Measurements from ENCODE around the gene BMF. TPM values are rescaled to one million over a fixed set of nuclear protein-coding genes. Genes with fewer than 3 reads are reported as not detected.
A peak's percentile ranks its signal among the peaks of the same experiment; 100 is the strongest.
"Not testable (repeated sequence)": the region's sequence is repeated elsewhere in the genome, so short reads cannot be mapped to it uniquely, and the experiment has no call there.

BMF gene
- polyA plus RNA-seq, 3 donors = 5.6 to 59.6 (median 6.5) TPM

DNA sequence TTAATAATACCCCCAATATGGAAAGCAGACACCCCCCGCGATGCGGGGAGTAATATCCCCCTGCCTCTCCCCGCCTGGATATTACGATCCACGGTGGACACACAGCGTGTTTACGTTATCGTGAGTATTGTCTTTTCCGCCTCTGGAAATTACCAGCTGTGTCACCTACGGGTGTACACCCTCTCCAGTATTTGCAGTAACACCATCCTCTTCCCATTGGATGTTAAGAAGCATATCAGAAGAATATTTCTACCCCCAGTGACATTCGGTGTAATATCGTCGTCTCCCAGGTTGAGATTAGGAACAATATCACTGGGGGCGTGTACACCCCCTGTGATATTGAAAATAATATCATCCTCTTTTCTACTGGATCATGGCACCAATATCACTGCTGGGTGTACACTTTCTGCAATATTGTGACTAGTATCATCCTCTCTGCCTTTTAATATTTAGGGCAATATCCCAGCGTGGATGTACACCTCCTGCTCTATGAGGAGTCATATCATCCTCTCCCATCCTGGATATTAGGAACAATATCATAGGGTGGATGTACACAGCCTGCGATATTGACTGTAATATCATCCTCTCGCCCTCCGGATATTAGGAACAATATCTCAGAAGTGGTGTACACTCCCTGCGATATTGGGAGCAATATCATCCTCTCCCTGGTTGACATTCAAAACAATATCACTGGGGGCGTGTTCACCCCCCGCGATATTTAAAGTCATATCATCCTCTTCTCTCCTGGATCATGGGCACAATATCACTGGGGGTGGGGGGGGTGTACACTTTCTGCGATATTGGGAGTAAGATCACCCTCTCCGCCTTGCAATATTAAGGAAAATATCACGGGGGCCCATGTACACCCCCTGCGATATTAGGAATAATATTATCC is 20.3 kb upstream of the BMF start:
- Histone ChIP-seq H2AFZ (ENCODE audit: insufficient read depth, low read depth, low read length, poor library complexity, severe bottlenecking) (no peak overlapping the region), H3K4me3 (replicated peaks in 1 of 3; ENCODE audit: low read depth in 2 of 3, low read length in 3 of 3) (no peak overlapping the region), H3K4me2 (replicated peaks; ENCODE audit: extremely low read depth, low read length, poor library complexity, severe bottlenecking) (no peak overlapping the region), H4K20me1 (ENCODE audit: insufficient read depth, low read length) (no peaks in the 10 kb centered on the region), H3K9ac (ENCODE audit: insufficient read depth, low read length, poor library complexity, severe bottlenecking) (no peak overlapping the region), H3K79me2 (ENCODE audit: insufficient read depth, low read length) (no peaks in the 10 kb centered on the region), H3K9me3 (replicated peaks in 1 of 2; ENCODE audit: control insufficient read depth in 1 of 2, insufficient read depth in 1 of 2, low read length in 2 of 2) (no peaks in the 10 kb centered on the region), H3K27ac (ENCODE audit: low read depth in 1 of 2, low read length in 2 of 2) (no peak overlapping the region), H3K27me3 (ENCODE audit: control insufficient read depth in 2 of 2, insufficient read depth in 2 of 2, low read length in 2 of 2) (no peaks in the 10 kb centered on the region), H3K4me1 (ENCODE audit: control insufficient read depth in 1 of 2, insufficient read depth in 2 of 2, low read length in 2 of 2) (no peaks in the 10 kb centered on the region), H3K36me3 (replicated peaks in 1 of 2; ENCODE audit: control insufficient read depth in 1 of 2, insufficient read depth in 2 of 2, low read length in 2 of 2) (no peaks in the 10 kb centered on the region)
- Mint-ChIP-seq H3K27ac (peak overlapping the region in 1 of 7 donors; percentile 52), H3K27me3 (ENCODE audit: low read depth in 3 of 3) (peaks cover 2% of the 10 kb centered on the region in 3 donors), H3K36me3 (no peaks in the 10 kb centered on the region), H3K4me1 (no peaks in the 10 kb centered on the region), H3K4me3 (no peak overlapping the region), H3K9me3 (no peaks in the 10 kb centered on the region)
- TF ChIP-seq, protein P1, sequence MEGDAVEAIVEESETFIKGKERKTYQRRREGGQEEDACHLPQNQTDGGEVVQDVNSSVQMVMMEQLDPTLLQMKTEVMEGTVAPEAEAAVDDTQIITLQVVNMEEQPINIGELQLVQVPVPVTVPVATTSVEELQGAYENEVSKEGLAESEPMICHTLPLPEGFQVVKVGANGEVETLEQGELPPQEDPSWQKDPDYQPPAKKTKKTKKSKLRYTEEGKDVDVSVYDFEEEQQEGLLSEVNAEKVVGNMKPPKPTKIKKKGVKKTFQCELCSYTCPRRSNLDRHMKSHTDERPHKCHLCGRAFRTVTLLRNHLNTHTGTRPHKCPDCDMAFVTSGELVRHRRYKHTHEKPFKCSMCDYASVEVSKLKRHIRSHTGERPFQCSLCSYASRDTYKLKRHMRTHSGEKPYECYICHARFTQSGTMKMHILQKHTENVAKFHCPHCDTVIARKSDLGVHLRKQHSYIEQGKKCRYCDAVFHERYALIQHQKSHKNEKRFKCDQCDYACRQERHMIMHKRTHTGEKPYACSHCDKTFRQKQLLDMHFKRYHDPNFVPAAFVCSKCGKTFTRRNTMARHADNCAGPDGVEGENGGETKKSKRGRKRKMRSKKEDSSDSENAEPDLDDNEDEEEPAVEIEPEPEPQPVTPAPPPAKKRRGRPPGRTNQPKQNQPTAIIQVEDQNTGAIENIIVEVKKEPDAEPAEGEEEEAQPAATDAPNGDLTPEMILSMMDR (IDR thresholded peaks at IDR 0.05) = no peak
- intact Hi-C loops (cut with micrococcal nuclease) = no loop called here
- WGBS (ENCODE audit: insufficient coverage) = 66% methylated on average over 4 of the region's 27 CpGs
- DNase-seq = no peak

DNA sequence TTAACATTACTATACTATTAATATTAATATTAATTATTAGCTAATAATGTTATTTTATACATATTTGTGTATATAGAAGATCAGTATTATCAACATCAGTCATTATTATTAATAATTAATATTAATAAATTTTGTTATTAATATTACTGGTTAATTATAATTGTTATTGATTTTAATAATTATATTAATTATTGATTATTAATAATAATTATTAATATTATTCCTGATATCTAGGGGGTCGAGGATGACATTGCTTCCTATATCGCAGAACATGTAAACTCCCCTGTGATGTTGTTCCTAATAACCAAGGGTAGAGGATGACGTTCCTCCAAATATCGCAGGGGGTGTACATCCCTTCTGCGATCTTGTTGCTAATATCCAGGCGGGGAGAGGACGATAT is 17.3 kb upstream of the BMF start:
- Mint-ChIP-seq H3K27me3 (ENCODE audit: low read depth in 3 of 3) (peaks cover 2% of the 10 kb centered on the region in 3 donors), H3K27ac (no peak overlapping the region), H3K36me3 (no peaks in the 10 kb centered on the region), H3K4me1 (peaks cover 17% of the 10 kb centered on the region), H3K4me3 (no peak overlapping the region), H3K9me3 (no peaks in the 10 kb centered on the region)
- Histone ChIP-seq H3K9ac (ENCODE audit: insufficient read depth, low read length, poor library complexity, severe bottlenecking) (no peak overlapping the region), H3K36me3 (replicated peaks in 1 of 2; ENCODE audit: control insufficient read depth in 1 of 2, insufficient read depth in 2 of 2, low read length in 2 of 2) (no peaks in the 10 kb centered on the region), H3K4me3 (replicated peaks in 1 of 3; ENCODE audit: low read depth in 2 of 3, low read length in 3 of 3) (no peak overlapping the region), H3K4me2 (replicated peaks; ENCODE audit: extremely low read depth, low read length, poor library complexity, severe bottlenecking) (no peak overlapping the region), H3K79me2 (ENCODE audit: insufficient read depth, low read length) (no peaks in the 10 kb centered on the region), H4K20me1 (ENCODE audit: insufficient read depth, low read length) (no peaks in the 10 kb centered on the region), H3K27me3 (ENCODE audit: control insufficient read depth in 2 of 2, insufficient read depth in 2 of 2, low read length in 2 of 2) (no peaks in the 10 kb centered on the region), H3K4me1 (ENCODE audit: control insufficient read depth in 1 of 2, insufficient read depth in 2 of 2, low read length in 2 of 2) (peaks cover 7 to 13% of the 10 kb centered on the region in 2 donors), H3K27ac (ENCODE audit: low read depth in 1 of 2, low read length in 2 of 2) (no peak overlapping the region), H2AFZ (ENCODE audit: insufficient read depth, low read depth, low read length, poor library complexity, severe bottlenecking) (no peak overlapping the region), H3K9me3 (replicated peaks in 1 of 2; ENCODE audit: control insufficient read depth in 1 of 2, insufficient read depth in 1 of 2, low read length in 2 of 2) (no peaks in the 10 kb centered on the region)
- no peak for DNase-seq
- TF ChIP-seq, protein P1 (IDR thresholded peaks at IDR 0.05) = no peak
- WGBS (ENCODE audit: insufficient coverage) = no CpG with 5 or more reads among the region's 7 CpGs
- intact Hi-C loops (cut with micrococcal nuclease) = no loop called here

DNA sequence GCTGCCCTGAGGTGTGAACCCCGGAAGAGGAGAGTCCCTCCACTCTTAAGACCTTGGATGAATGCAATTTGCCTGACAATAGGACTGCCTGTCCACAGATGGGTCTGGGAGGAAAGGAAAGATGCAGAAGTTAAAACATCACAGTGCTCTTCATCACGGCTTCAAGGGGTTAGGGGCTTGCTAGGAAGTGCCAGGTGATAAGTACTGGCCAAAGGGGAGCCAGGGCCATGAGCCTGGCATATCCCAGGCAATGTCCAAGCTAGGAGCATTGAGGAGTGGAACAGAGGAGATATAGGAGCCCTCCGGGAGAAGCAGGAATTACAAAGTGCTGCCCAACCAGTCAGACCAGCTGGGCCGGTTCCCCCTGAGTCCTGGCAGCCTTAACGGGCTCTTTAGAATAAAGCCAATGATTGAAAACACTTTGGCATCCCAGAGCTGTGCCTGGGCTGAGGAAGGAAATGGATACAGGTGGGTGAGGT is 16.2 kb upstream of the BMF start:
- H3K4me1 ChIP-seq (ENCODE audit: control insufficient read depth in 1 of 2, insufficient read depth in 2 of 2, low read length in 2 of 2) = peaks cover 7 to 13% of the 10 kb centered on the region in 2 donors
- H3K4me3 Mint-ChIP-seq; H3K36me3 Mint-ChIP-seq; H3K27me3 ChIP-seq (ENCODE audit: control insufficient read depth in 2 of 2, insufficient read depth in 2 of 2, low read length in 2 of 2); H3K9me3 Mint-ChIP-seq; H3K79me2 ChIP-seq (ENCODE audit: insufficient read depth, low read length); H3K36me3 ChIP-seq (replicated peaks in 1 of 2; ENCODE audit: control insufficient read depth in 1 of 2, insufficient read depth in 2 of 2, low read length in 2 of 2); H3K9me3 ChIP-seq (replicated peaks in 1 of 2; ENCODE audit: control insufficient read depth in 1 of 2, insufficient read depth in 1 of 2, low read length in 2 of 2); H3K4me3 ChIP-seq (replicated peaks in 1 of 3; ENCODE audit: low read depth in 2 of 3, low read length in 3 of 3); H2AFZ ChIP-seq (ENCODE audit: insufficient read depth, low read depth, low read length, poor library complexity, severe bottlenecking); H4K20me1 ChIP-seq (ENCODE audit: insufficient read depth, low read length); H3K9ac ChIP-seq (ENCODE audit: insufficient read depth, low read length, poor library complexity, severe bottlenecking); H3K27me3 Mint-ChIP-seq (ENCODE audit: low read depth in 3 of 3); intact Hi-C loops (cut with micrococcal nuclease); H3K27ac ChIP-seq (ENCODE audit: low read depth in 1 of 2, low read length in 2 of 2); DNase-seq; H3K4me2 ChIP-seq (replicated peaks; ENCODE audit: extremely low read depth, low read length, poor library complexity, severe bottlenecking): not testable (repeated sequence)
- peak overlapping the region in 1 of 7 donors; percentile 54 for H3K27ac Mint-ChIP-seq
- peaks cover 17% of the 10 kb centered on the region for H3K4me1 Mint-ChIP-seq
- no CpG with 5 or more reads among the region's 5 CpGs for WGBS (ENCODE audit: insufficient coverage)

Data from CD14-positive monocyte (primary cell).